GM23248 (cell line): ENCODE measurements around the gene ZFTA. TPM values are rescaled to one million over a fixed set of nuclear protein-coding genes. Genes with fewer than 3 reads are reported as not detected.

ENCODE experiments used
- DNase-seq: peaks from one replicate; pipeline ENCODE4 v3.0.0-alpha.2; 2015
- H2AFZ ChIP-seq: fragments of 200-600 bp; sonication (generic); 2 replicates; pipeline ENCODE4 v1.6.1; 2016; ENCODE audit warnings: antibody characterized with exemption
- H3F3A ChIP-seq: fragments of 200-600 bp; sonication (generic); 2 replicates; pipeline ENCODE4 v1.6.1; 2016; ENCODE audit warnings: mild to moderate bottlenecking, antibody characterized with exemption, mixed run types; ENCODE audit not compliant: insufficient read depth
- H3K27ac ChIP-seq: fragments of 200-600 bp; sonication (generic); 2 replicates; pipeline ENCODE4 v1.5.1; 2016; ENCODE audit warnings: mild to moderate bottlenecking
- H3K27me3 ChIP-seq: fragments of 200-600 bp; sonication (generic); replicated peaks from 2 replicates; pipeline ENCODE4 v1.6.1; 2016; ENCODE audit warnings: mild to moderate bottlenecking; ENCODE audit not compliant: insufficient read depth
- H3K36me3 ChIP-seq: fragments of 200-600 bp; sonication (generic); 2 replicates; pipeline ENCODE4 v1.6.1; 2016; ENCODE audit warnings: low read depth, mild to moderate bottlenecking
- H3K4me1 ChIP-seq: fragments of 200-600 bp; sonication (generic); 2 replicates; pipeline ENCODE4 v1.6.1; 2016; ENCODE audit warnings: mild to moderate bottlenecking; ENCODE audit not compliant: insufficient read depth
- H3K4me2 ChIP-seq: fragments of 200-600 bp; sonication (generic); one replicate; pipeline ENCODE4 v1.6.1; 2016; ENCODE audit warnings: mild to moderate bottlenecking; ENCODE audit not compliant: unreplicated experiment
- H3K4me3 ChIP-seq: fragments of 200-600 bp; sonication (generic); 2 replicates; pipeline ENCODE4 v1.5.1; 2016; ENCODE audit warnings: mild to moderate bottlenecking
- H3K79me2 ChIP-seq: fragments of 200-600 bp; sonication (generic); 2 replicates; pipeline ENCODE4 v1.6.1; 2016; ENCODE audit warnings: mild to moderate bottlenecking; ENCODE audit not compliant: insufficient read depth
- H3K9ac ChIP-seq: fragments of 200-600 bp; sonication (generic); 2 replicates; pipeline ENCODE4 v1.6.1; 2016; ENCODE audit warnings: mild to moderate bottlenecking
- H3K9me2 ChIP-seq: fragments of 200-600 bp; sonication (generic); 2 replicates; pipeline ENCODE4 v1.6.1; 2016; ENCODE audit warnings: mixed run types, mild to moderate bottlenecking, moderate library complexity; ENCODE audit not compliant: insufficient read depth
- H3K9me3 ChIP-seq: fragments of 200-600 bp; sonication (generic); one replicate; pipeline ENCODE4 v1.6.1; 2017; ENCODE audit warnings: low read depth
- H4K20me1 ChIP-seq: fragments of 200-600 bp; sonication (generic); 2 replicates; pipeline ENCODE4 v1.6.0; 2016; ENCODE audit not compliant: insufficient read depth
- EZH2 ChIP-seq: fragments of 200-600 bp; sonication (generic); IDR thresholded peaks from 2 replicates; pipeline ENCODE4 v1.6.1; 2018; ENCODE audit warnings: antibody characterized with exemption, mild to moderate bottlenecking; ENCODE audit not compliant: insufficient read depth, poor library complexity, severe bottlenecking
- EZH2phosphoT487 ChIP-seq: fragments of 200-600 bp; sonication (generic); IDR thresholded peaks from 2 replicates; pipeline ENCODE4 v1.6.1; 2018; ENCODE audit warnings: antibody characterized with exemption, moderate library complexity, mild to moderate bottlenecking, low read depth; ENCODE audit not compliant: insufficient read depth
- WGBS, 2 experiments: methylation state at CpG; one replicate each; pipeline ENCODE4 v1.1.6; 2015 to 2017; ENCODE audit warnings: low lambda C conversion rate in 2 of 2, low coverage in 1 of 2; ENCODE audit errors: missing lambda C conversion rate in 2 of 2; 5-methylcytosine and 5-hydroxymethylcytosine counted together
- in situ Hi-C: fragments of 300-500 bp; cut with MboI; formaldehyde crosslinking; loops from 2 replicates; pipeline ENCODE4 v1.15.0; 2020
- polyA plus RNA-seq: library from polyadenylated mRNA; unstranded; fragments of >200 nt; fragmentation: Nextera tagmentation; extraction: Ambion mirVana; gene quantifications from 2 replicates; pipeline ENCODE4 v1.2.1, GENCODE V29; 2016
- total RNA-seq: library from RNA; depleted of rRNA; stranded (reverse); fragments of >200 nt; shearing (Covaris generic); gene quantifications from 2 replicates; pipeline ENCODE4 v1.2.3, GENCODE V29; 2014

Gene ZFTA
- total and polyA plus RNA-seq, 2 experiments from 2014 or later: 0.96 to 23.0 TPM

- Histone ChIP-seq H3K9ac (no peak overlapping the region), H2AFZ (no peak overlapping the region), H3K4me3 (no peak overlapping the region), H3K79me2 (no peaks in the 10 kb centered on the region), H3K4me1 (no peaks in the 10 kb centered on the region), H3K4me2 (no peak overlapping the region), H4K20me1 (no peaks in the 10 kb centered on the region), H3K36me3 (no peaks in the 10 kb centered on the region), H3F3A (no peaks in the 10 kb centered on the region), H3K27ac (no peak overlapping the region), H3K9me2 (no peaks in the 10 kb centered on the region), H3K27me3 (no peaks in the 10 kb centered on the region), H3K9me3 (no peaks in the 10 kb centered on the region)
- 90 to 92% methylated on average over 10 to 11 of the region's 11 CpGs for WGBS, 2 experiments
- in situ Hi-C loops: no loop called here
- TF ChIP-seq EZH2 (no peak), EZH2phosphoT487 (no peak)
- no peak for DNase-seq
Observed at GRCh38 chr11:63795066-63795465, 26.5 kb upstream of the ZFTA start.

GRCh38 chr11:63793161-63793560 is 24.6 kb upstream of the ZFTA start:
- in situ Hi-C loops: no loop called here
- no peak for DNase-seq

GRCh38 chr11:63791495-63792167 is 23.1 kb upstream of the ZFTA start:
- TF ChIP-seq EZH2phosphoT487: no peak
- TF ChIP-seq EZH2: no peak
- Histone ChIP-seq H3K36me3 (no peaks in the 10 kb centered on the region), H3K4me3 (no peak overlapping the region), H3K79me2 (no peaks in the 10 kb centered on the region), H2AFZ (no peak overlapping the region), H3K9ac (no peak overlapping the region), H3K27ac (no peak overlapping the region), H3K27me3 (no peaks in the 10 kb centered on the region), H4K20me1 (no peaks in the 10 kb centered on the region), H3K4me1 (no peaks in the 10 kb centered on the region), H3K9me3 (no peaks in the 10 kb centered on the region), H3F3A (no peaks in the 10 kb centered on the region), H3K4me2 (no peak overlapping the region), H3K9me2 (no peaks in the 10 kb centered on the region)
- no peak for DNase-seq
- in situ Hi-C loops: no loop called here
- WGBS, 2 experiments: 89 to 91% methylated on average over 6 of the region's 6 CpGs

More at GRCh38 chr11:63793161-63793560, 24.6 kb upstream of the ZFTA start:
- no peaks in the 10 kb centered on the region for H3F3A ChIP-seq
- H3K4me2 ChIP-seq: no peak overlapping the region
- H3K9me3 ChIP-seq: no peaks in the 10 kb centered on the region
- H3K9ac ChIP-seq: no peak overlapping the region
- H3K4me3 ChIP-seq: no peak overlapping the region
- no peaks in the 10 kb centered on the region for H4K20me1 ChIP-seq
- H3K27me3 ChIP-seq: no peaks in the 10 kb centered on the region
- no peak overlapping the region for H3K27ac ChIP-seq
- no peak for TF ChIP-seq EZH2phosphoT487
- TF ChIP-seq EZH2: no peak
- no peaks in the 10 kb centered on the region for H3K4me1 ChIP-seq
- no peaks in the 10 kb centered on the region for H3K9me2 ChIP-seq
- no peak overlapping the region for H2AFZ ChIP-seq
- H3K36me3 ChIP-seq: no peaks in the 10 kb centered on the region
- no peaks in the 10 kb centered on the region for H3K79me2 ChIP-seq

- Histone ChIP-seq H3K9me3 (no peaks in the 10 kb centered on the region), H3K9me2 (no peaks in the 10 kb centered on the region), H3K4me1 (no peaks in the 10 kb centered on the region), H3K27me3 (no peaks in the 10 kb centered on the region), H3K4me3 (no peak overlapping the region), H3F3A (no peaks in the 10 kb centered on the region), H4K20me1 (no peaks in the 10 kb centered on the region), H3K4me2 (no peak overlapping the region), H3K27ac (no peak overlapping the region), H2AFZ (no peak overlapping the region), H3K36me3 (no peaks in the 10 kb centered on the region), H3K79me2 (no peaks in the 10 kb centered on the region), H3K9ac (no peak overlapping the region)
- no peak for DNase-seq
- in situ Hi-C loops: no loop called here
- no peak for TF ChIP-seq EZH2phosphoT487
- no peak for TF ChIP-seq EZH2
- WGBS, 2 experiments: 17 to 26% methylated on average over 1 of the region's 1 CpG
Observed at GRCh38 chr11:63785823-63786222, 17.2 kb upstream of the ZFTA start.
